Suprapubic skin (tissue), 4 donors: Measurements from ENCODE around the gene ODAD3. TPM values are rescaled to one million over a fixed set of nuclear protein-coding genes. Genes with fewer than 3 reads are reported as not detected.
A peak's percentile ranks its signal among the peaks of the same experiment; 100 is the strongest.
"Not testable (repeated sequence)": the region's sequence is repeated elsewhere in the genome, so short reads cannot be mapped to it uniquely, and the experiment has no call there.

ENCODE experiments used
- DNase-seq, 2 donors: peaks; one replicate each; pipeline ENCODE4 v3.0.0-alpha.2; 2019; ENCODE audit warnings: low spot score in 2 of 2
- H3K27ac ChIP-seq: fragments of 200-600 bp; sonication (generic); one replicate; pipeline ENCODE4 v1.5.1; 2019
- H3K27me3 ChIP-seq: fragments of 200-600 bp; sonication (generic); one replicate; pipeline ENCODE4 v1.5.1; 2019
- H3K36me3 ChIP-seq: fragments of 200-600 bp; sonication (generic); one replicate; pipeline ENCODE4 v1.5.1; 2019
- H3K4me1 ChIP-seq: fragments of 200-600 bp; sonication (generic); one replicate; pipeline ENCODE4 v1.5.1; 2019
- H3K4me3 ChIP-seq: fragments of 200-600 bp; sonication (generic); one replicate; pipeline ENCODE4 v1.5.1; 2019; ENCODE audit warnings: mild to moderate bottlenecking
- H3K9me3 ChIP-seq: fragments of 200-600 bp; sonication (generic); one replicate; pipeline ENCODE4 v1.5.1; 2019
- EP300 ChIP-seq: sonication (generic); formaldehyde crosslinking; IDR thresholded peaks from one replicate; pipeline ENCODE4 v1.6.1; 2017; ENCODE audit warnings: antibody characterized with exemption
- POLR2A ChIP-seq, 2 donors: fragments of 450-650 bp; IDR thresholded peaks; one replicate each; pipeline ENCODE4 v1.6.1; 2017; ENCODE audit warnings: antibody characterized with exemption in 2 of 2, mild to moderate bottlenecking in 2 of 2, moderate library complexity in 2 of 2
- POLR2AphosphoS5 ChIP-seq, 3 donors: sonication (generic); formaldehyde crosslinking; IDR thresholded peaks; one replicate each; pipeline ENCODE4 v1.6.1; 2017; ENCODE audit warnings: antibody characterized with exemption in 3 of 3
- WGBS: methylation state at CpG from one replicate; pipeline ENCODE4 v1.1.5; 2018; 5-methylcytosine and 5-hydroxymethylcytosine counted together
- total RNA-seq, 4 donors: library from RNA; depleted of rRNA; stranded (reverse); fragments of >200 nt; gene quantifications; one replicate each; pipeline ENCODE4 v1.1.0, GENCODE V29; 2016
- TF ChIP-seq, protein P1 (sequence below), 2 donors: fragments of 200-600 bp in 1 of 2; fragments of 450-650 bp in 1 of 2; sonication (generic) in 1 of 2; IDR thresholded peaks; one replicate each; pipeline ENCODE4 v1.5.1; 2016 to 2019; ENCODE audit warnings: antibody characterized with exemption in 2 of 2, mild to moderate bottlenecking in 1 of 2, moderate library complexity in 1 of 2

ODAD3 gene
- total RNA-seq, 4 donors from 2014 or later = 0.23 to 1.0 (median 0.48) TPM; not detected in 1

DNA sequence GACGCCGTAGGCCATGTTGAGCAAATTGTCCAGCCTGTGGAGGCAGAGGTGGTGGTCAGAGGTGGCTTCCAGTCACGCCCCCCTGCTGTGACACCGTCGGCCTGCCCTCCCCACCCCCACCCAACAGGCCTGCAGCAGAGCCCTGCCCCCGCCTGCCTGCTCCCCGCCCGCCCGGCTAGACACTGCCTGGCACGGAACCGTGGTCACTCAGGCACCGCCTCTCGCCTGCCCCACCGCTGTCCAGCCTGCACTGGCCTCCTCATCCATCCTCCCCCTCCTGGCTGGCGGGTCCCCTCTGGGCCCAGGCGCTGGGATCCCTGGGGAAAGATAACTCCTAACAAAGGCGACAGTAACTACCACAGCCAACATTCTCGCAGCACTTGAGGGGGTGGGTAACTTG, 22.2 kb upstream of the ODAD3 start:
- no CpG with 5 or more reads among the region's 18 CpGs for WGBS
- peaks cover 18% of the 10 kb centered on the region for H3K27me3 ChIP-seq
- H3K4me3 ChIP-seq = no peak overlapping the region
- DNase-seq = no peak
- no peaks in the 10 kb centered on the region for H3K4me1 ChIP-seq
- H3K9me3 ChIP-seq = no peaks in the 10 kb centered on the region
- TF ChIP-seq POLR2A (IDR thresholded peaks at IDR 0.05) (no peak), POLR2AphosphoS5 (IDR thresholded peaks at IDR 0.05) (no peak), EP300 (no peak)
- TF ChIP-seq, protein P1, sequence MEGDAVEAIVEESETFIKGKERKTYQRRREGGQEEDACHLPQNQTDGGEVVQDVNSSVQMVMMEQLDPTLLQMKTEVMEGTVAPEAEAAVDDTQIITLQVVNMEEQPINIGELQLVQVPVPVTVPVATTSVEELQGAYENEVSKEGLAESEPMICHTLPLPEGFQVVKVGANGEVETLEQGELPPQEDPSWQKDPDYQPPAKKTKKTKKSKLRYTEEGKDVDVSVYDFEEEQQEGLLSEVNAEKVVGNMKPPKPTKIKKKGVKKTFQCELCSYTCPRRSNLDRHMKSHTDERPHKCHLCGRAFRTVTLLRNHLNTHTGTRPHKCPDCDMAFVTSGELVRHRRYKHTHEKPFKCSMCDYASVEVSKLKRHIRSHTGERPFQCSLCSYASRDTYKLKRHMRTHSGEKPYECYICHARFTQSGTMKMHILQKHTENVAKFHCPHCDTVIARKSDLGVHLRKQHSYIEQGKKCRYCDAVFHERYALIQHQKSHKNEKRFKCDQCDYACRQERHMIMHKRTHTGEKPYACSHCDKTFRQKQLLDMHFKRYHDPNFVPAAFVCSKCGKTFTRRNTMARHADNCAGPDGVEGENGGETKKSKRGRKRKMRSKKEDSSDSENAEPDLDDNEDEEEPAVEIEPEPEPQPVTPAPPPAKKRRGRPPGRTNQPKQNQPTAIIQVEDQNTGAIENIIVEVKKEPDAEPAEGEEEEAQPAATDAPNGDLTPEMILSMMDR (IDR thresholded peaks at IDR 0.05) = no peak
- no peak overlapping the region for H3K27ac ChIP-seq
- no peaks in the 10 kb centered on the region for H3K36me3 ChIP-seq

DNA sequence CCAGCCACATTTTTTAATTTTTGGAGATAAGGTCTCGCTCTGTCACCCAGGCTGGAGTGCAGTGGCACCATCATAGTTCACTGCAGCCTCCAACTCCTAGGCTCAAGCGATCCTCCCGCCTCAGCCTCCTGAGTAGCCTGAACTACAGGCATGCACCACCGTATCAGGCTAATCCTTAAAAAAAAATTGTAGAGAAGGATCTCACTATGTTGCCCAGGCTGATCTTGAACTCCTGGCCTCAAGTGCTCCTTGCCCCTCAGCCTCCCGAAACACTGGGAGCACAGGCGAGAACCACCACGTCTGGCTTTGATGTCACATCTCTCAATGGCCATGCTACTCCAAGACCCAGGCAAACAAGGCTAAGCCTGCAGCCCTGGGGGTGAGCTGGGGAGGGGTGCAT, 21.7 kb upstream of the ODAD3 start:
- peaks cover 18% of the 10 kb centered on the region for H3K27me3 ChIP-seq
- no peak for DNase-seq
- H3K27ac ChIP-seq = no peak overlapping the region
- 90% methylated on average over 7 of the region's 7 CpGs for WGBS
- no peak overlapping the region for H3K4me3 ChIP-seq
- no peaks in the 10 kb centered on the region for H3K4me1 ChIP-seq
- H3K36me3 ChIP-seq = no peaks in the 10 kb centered on the region
- no peak for TF ChIP-seq POLR2A (IDR thresholded peaks at IDR 0.05)
- TF ChIP-seq, protein P1 (IDR thresholded peaks at IDR 0.05) = no peak
- TF ChIP-seq POLR2AphosphoS5 (IDR thresholded peaks at IDR 0.05) = no peak
- TF ChIP-seq EP300 = no peak
- no peaks in the 10 kb centered on the region for H3K9me3 ChIP-seq

DNA sequence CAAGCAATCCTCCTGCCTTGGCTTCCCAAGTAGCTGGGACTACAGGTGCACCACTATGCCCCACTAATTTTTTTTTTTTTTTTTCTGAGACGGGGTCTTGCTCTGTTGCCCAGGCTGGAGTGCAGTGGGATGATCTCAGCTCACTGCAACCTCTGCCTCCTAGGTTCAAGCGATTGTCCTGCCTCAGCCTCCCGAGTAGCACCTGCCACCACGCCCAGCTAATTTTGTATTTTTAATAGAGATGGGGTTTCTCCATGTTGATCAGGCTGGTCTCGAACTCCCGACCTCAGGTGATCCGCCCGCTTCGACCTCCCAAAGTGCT, 20.3 kb upstream of the ODAD3 start:
- H3K9me3 ChIP-seq, H3K4me3 ChIP-seq, H3K27ac ChIP-seq, H3K36me3 ChIP-seq, DNase-seq, H3K4me1 ChIP-seq: not testable (repeated sequence)
- peaks cover 17% of the 10 kb centered on the region for H3K27me3 ChIP-seq
- WGBS = 83% methylated on average over 9 of the region's 9 CpGs

DNA sequence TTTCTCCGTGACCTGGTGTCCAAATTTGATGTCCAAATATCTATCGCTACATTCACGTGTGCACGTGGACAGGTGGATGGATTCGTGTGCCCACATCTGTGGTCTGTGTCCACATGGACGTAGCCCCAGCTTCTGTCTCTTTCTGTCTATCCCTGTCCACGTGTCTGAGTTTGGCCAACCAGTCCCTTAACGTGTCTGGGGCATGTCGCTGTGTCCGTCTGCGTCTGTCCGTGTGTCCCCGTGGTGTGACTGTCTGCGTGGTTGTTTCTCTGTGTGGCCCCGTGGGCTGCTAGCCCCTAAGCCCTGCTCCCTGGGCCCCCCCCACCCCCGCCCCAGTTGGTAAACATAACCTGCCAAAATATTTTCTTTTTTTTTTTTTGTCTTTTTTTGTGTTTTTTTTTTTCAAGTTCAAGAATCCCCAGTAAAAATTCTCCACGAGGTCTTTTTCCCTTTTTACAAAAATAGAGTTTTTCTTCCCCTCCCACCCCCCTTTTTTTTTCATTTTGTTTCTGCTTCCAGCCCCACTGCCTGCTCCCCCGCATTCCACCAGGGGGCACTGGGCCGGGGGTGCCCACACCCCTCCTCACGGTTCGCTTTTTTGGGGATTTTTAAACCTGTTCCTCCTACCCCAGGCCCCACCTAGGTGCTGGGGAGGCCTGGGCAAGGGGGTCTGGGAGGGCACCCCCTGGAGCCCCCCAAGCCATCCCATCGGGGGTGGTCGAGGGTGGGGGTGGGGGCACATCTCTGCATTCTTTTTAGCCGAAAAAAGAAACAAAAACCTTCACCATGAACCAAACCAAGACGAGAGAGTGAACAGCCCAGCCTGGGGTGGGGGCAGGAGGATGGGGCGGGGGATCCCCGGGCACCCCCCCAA, 18.8 kb upstream of the ODAD3 start:
- H3K27ac ChIP-seq = no peak overlapping the region
- 55% methylated on average over 27 of the region's 27 CpGs for WGBS
- peaks cover 24% of the 10 kb centered on the region for H3K36me3 ChIP-seq
- H3K4me1 ChIP-seq = no peaks in the 10 kb centered on the region
- H3K9me3 ChIP-seq = no peaks in the 10 kb centered on the region
- no peak for TF ChIP-seq POLR2A (IDR thresholded peaks at IDR 0.05)
- TF ChIP-seq POLR2AphosphoS5 (IDR thresholded peaks at IDR 0.05) = no peak
- TF ChIP-seq, protein P1 (IDR thresholded peaks at IDR 0.05) = peak in 1 of 2 donors; percentile 18
- no peak for DNase-seq
- H3K27me3 ChIP-seq = peaks cover 9% of the 10 kb centered on the region
- no peak overlapping the region for H3K4me3 ChIP-seq

DNA sequence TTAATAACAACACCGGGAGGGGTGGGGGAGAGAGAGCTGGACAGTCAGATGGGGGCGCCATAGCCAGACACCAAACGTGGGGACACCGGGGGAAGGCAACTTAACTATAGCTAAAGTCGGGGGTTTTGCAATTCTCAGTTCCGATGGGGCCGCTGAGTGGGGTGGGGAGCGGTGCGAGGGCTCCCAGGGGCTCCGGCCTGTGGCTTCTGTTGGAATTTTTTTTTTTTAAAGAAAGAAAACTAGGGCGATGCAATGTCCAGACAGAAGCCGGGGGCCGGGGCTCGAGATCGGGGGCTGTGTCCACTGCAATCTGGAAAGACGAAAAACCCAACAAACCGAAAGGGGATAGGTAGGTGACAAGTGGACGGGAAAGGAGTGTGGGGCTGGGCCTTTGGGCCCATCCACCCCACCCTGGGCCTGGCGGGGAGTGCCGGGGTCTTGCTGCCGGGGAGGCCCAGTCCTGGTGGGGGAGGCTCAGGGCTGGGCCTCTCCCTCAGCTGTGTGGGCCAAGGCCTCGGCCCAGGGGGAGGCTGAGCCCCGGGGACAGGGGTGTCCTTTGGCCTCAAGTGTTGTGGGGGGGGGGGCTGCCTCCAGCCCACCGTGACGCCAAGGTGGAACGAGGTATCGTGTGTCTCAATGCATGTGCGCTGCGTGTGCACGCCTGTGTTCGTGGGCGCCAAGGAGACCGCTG, 17.8 kb upstream of the ODAD3 start:
- DNase-seq = no peak
- Histone ChIP-seq H3K4me1 (no peaks in the 10 kb centered on the region), H3K36me3 (peaks cover 33% of the 10 kb centered on the region), H3K27ac (no peak overlapping the region), H3K27me3 (no peaks in the 10 kb centered on the region), H3K9me3 (no peaks in the 10 kb centered on the region), H3K4me3 (no peak overlapping the region)
- TF ChIP-seq EP300 = no peak
- no peak for TF ChIP-seq POLR2AphosphoS5 (IDR thresholded peaks at IDR 0.05)
- TF ChIP-seq, protein P1 (IDR thresholded peaks at IDR 0.05) = no peak
- TF ChIP-seq POLR2A (IDR thresholded peaks at IDR 0.05) = no peak
- WGBS = 77% methylated on average over 23 of the region's 33 CpGs
